ENCODE results near the gene ZNF134. TPM values are rescaled to one million over a fixed set of nuclear protein-coding genes. Genes with fewer than 3 reads are reported as not detected.

Gene ZNF134
- total and polyA plus RNA-seq, 2 experiments from 2014 or later, result 10.7 to 24.3 TPM

DNA sequence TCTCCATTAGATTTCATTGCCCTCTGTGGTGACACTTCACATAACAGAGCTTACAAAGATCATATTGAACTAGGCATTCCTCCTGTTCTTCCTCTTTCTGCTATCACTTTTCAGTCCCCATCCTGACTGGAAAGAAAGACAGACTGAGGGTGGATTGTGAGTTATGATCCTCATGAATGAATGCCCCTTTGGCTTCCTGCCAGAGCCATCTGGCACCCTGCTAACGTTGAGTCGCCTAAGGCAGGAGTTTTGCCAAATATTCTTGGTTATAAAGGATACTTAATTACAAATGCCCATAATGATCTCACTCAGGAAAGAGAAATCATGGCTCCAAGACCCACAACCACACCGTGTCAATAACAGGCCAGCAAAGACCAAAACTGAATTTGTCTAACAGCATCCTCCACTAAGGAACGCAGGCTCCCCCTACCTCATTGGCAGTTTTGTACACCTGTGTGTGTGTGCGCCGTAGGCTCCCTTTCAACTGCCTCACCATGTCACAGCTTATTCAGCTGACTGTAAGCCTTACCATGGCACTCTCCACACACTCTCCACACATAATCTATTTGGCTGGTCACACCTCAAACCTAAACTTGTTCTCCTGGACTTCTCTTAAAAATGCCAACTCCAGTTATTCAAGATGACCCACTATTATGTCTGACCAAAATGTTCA, 34.4 kb downstream of the ZNF134 start:
- Histone ChIP-seq H3K4me3 (no peak overlapping the region), H3K27me3 (no peaks in the 10 kb centered on the region), H3K79me2 (no peaks in the 10 kb centered on the region), H3K4me2 (no peak overlapping the region), H3K9me2 (replicated peaks; ENCODE audit: insufficient read depth) (no peaks in the 10 kb centered on the region), H3K27ac (no peak overlapping the region), H3K9me3 (ENCODE audit: low read depth) (no peaks in the 10 kb centered on the region), H2AFZ (no peak overlapping the region), H4K20me1 (ENCODE audit: insufficient read depth, poor library complexity, severe bottlenecking) (no peaks in the 10 kb centered on the region), H3K4me1 (ENCODE audit: insufficient read depth) (no peaks in the 10 kb centered on the region), H3K36me3 (replicated peaks; ENCODE audit: insufficient read depth, low read depth) (no peaks in the 10 kb centered on the region)
- no peak for TF ChIP-seq EZH2phosphoT487 (IDR thresholded peaks at IDR 0.05; ENCODE audit: low read depth, severe bottlenecking, unreplicated experiment)
- TF ChIP-seq CTCF (IDR thresholded peaks at IDR 0.05; ENCODE audit: poor library complexity), result no peak
- no peak for TF ChIP-seq EZH2 (IDR thresholded peaks at IDR 0.05; ENCODE audit: borderline replicate concordance)
- 79% methylated on average over 6 of the region's 6 CpGs for WGBS (ENCODE audit: low lambda C conversion rate, missing lambda C conversion rate)
- no peak for DNase-seq (ENCODE audit: low spot score)

DNA sequence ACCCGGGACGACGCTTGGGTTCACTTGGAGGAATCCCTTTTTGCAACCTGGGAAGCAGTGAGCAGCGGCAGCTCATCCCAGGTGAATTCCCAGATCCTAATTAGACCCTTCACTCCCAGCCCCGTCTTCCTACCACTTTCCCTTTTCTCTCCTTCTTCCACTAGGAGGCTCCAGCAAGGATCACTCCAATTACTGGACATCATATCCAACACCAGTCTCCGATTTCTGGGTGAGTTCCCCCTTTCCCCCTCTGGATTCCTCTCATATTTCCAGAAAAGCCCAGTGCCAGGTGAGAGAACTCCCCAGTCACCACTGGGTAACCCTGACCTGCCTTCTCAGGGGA, 37.6 kb downstream of the ZNF134 start:
- Histone ChIP-seq H2AFZ (peak overlapping the region; percentile 56), H3K4me3 (no peak overlapping the region), H3K27ac (peak overlapping the region; percentile 65)

DNA sequence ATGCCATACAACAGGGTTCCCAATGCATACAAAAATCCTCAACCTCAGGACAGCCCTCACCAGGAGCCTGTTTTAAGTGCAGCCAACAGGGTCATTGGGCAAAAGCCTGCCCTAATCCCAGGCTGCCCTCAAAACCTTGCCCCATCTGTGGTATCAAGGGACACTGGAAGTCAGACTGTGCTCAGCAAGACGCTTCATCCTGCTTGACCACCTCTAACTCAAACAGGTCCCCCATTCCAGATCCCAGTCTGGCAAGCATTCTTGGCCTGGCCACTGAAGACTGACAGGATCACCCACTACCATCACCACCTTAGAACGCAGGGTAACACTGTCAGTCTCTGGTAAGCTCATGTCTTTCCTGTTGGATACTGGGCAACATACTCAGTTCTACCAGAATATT, 39.6 kb downstream of the ZNF134 start:
- H3K4me2 ChIP-seq, result no peak overlapping the region
- no peak overlapping the region for H2AFZ ChIP-seq
- no peak overlapping the region for H3K27ac ChIP-seq
- H3K4me3 ChIP-seq, result no peak overlapping the region
- H3K27me3 ChIP-seq, result no peaks in the 10 kb centered on the region
- no peaks in the 10 kb centered on the region for H3K79me2 ChIP-seq
- TF ChIP-seq EZH2 (IDR thresholded peaks at IDR 0.05; ENCODE audit: borderline replicate concordance) (no peak), EZH2phosphoT487 (IDR thresholded peaks at IDR 0.05; ENCODE audit: low read depth, severe bottlenecking, unreplicated experiment) (no peak), CTCF (IDR thresholded peaks at IDR 0.05; ENCODE audit: poor library complexity) (no peak)
- 92% methylated on average over 2 of the region's 2 CpGs for WGBS (ENCODE audit: low lambda C conversion rate, missing lambda C conversion rate)
- DNase-seq (ENCODE audit: low spot score), result no peak
- H3K9me3 ChIP-seq (ENCODE audit: low read depth), result no peaks in the 10 kb centered on the region
- H3K4me1 ChIP-seq (ENCODE audit: insufficient read depth), result peaks cover 4% of the 10 kb centered on the region
- H4K20me1 ChIP-seq (ENCODE audit: insufficient read depth, poor library complexity, severe bottlenecking), result no peaks in the 10 kb centered on the region
- no peaks in the 10 kb centered on the region for H3K9me2 ChIP-seq (replicated peaks; ENCODE audit: insufficient read depth)
- H3K36me3 ChIP-seq (replicated peaks; ENCODE audit: insufficient read depth, low read depth), result no peaks in the 10 kb centered on the region

More for the DNA sequence above, 37.6 kb downstream of the ZNF134 start:
- H3K9me3 ChIP-seq (ENCODE audit: low read depth), result no peaks in the 10 kb centered on the region
- no peak for DNase-seq (ENCODE audit: low spot score)
- WGBS (ENCODE audit: low lambda C conversion rate, missing lambda C conversion rate), result 68% methylated on average over 6 of the region's 6 CpGs
- no peaks in the 10 kb centered on the region for H3K36me3 ChIP-seq (replicated peaks; ENCODE audit: insufficient read depth, low read depth)
- peak overlapping the region; percentile 55 for H3K4me2 ChIP-seq
- H3K9me2 ChIP-seq (replicated peaks; ENCODE audit: insufficient read depth), result no peaks in the 10 kb centered on the region
- TF ChIP-seq EZH2 (IDR thresholded peaks at IDR 0.05; ENCODE audit: borderline replicate concordance) (no peak), CTCF (IDR thresholded peaks at IDR 0.05; ENCODE audit: poor library complexity) (peak; percentile 5), EZH2phosphoT487 (IDR thresholded peaks at IDR 0.05; ENCODE audit: low read depth, severe bottlenecking, unreplicated experiment) (no peak)
- no peaks in the 10 kb centered on the region for H3K79me2 ChIP-seq
- H3K27me3 ChIP-seq, result no peaks in the 10 kb centered on the region
- peaks cover 4% of the 10 kb centered on the region for H3K4me1 ChIP-seq (ENCODE audit: insufficient read depth)
- no peaks in the 10 kb centered on the region for H4K20me1 ChIP-seq (ENCODE audit: insufficient read depth, poor library complexity, severe bottlenecking)
